Measurements from ENCODE around the gene RNF19B. TPM values are rescaled to one million over a fixed set of nuclear protein-coding genes. Genes with fewer than 3 reads are reported as not detected.
A peak's percentile ranks its signal among the peaks of the same experiment; 100 is the strongest.
"Not testable (repeated sequence)": the region's sequence is repeated elsewhere in the genome, so short reads cannot be mapped to it uniquely, and the experiment has no call there.

The RNF19B gene
- total RNA-seq, 1 donor from 2014 or later: 33.7 TPM

GRCh38 chr1:32983020-32983419 lies 18.4 kb upstream of the RNF19B start:
- no peaks in the 10 kb centered on the region for H3K27me3 ChIP-seq (ENCODE audit: control insufficient read depth, insufficient read depth, low read length)
- no peak for DNase-seq (ENCODE audit: low read depth)
- no peak for TF ChIP-seq CTCF (IDR thresholded peaks at IDR 0.05; ENCODE audit: insufficient read depth, low read length, poor library complexity, severe bottlenecking)
- H3K4me3 ChIP-seq (ENCODE audit: low read depth, low read length): no peak overlapping the region
- no peaks in the 10 kb centered on the region for H3K36me3 ChIP-seq (ENCODE audit: control insufficient read depth, insufficient read depth, low read length)

- Histone ChIP-seq H3K36me3 (ENCODE audit: control insufficient read depth, insufficient read depth, low read length) (no peaks in the 10 kb centered on the region), H3K4me3 (ENCODE audit: low read depth, low read length) (no peak overlapping the region), H3K27me3 (ENCODE audit: control insufficient read depth, insufficient read depth, low read length) (no peaks in the 10 kb centered on the region)
- DNase-seq (ENCODE audit: low read depth): peak; percentile 95
- TF ChIP-seq CTCF (IDR thresholded peaks at IDR 0.05; ENCODE audit: insufficient read depth, low read length, poor library complexity, severe bottlenecking): no peak
These were observed 16.6 kb upstream of the RNF19B start for GRCh38 chr1:32981003-32981901.

- no peak overlapping the region for H3K4me3 ChIP-seq (ENCODE audit: low read depth, low read length)
- no peak for TF ChIP-seq CTCF (IDR thresholded peaks at IDR 0.05; ENCODE audit: insufficient read depth, low read length, poor library complexity, severe bottlenecking)
- H3K27me3 ChIP-seq (ENCODE audit: control insufficient read depth, insufficient read depth, low read length): no peaks in the 10 kb centered on the region
- DNase-seq (ENCODE audit: low read depth): no peak
- no peaks in the 10 kb centered on the region for H3K36me3 ChIP-seq (ENCODE audit: control insufficient read depth, insufficient read depth, low read length)
These were observed 15.5 kb upstream of the RNF19B start for GRCh38 chr1:32980080-32980479.

- Histone ChIP-seq H3K36me3 (ENCODE audit: control insufficient read depth, insufficient read depth, low read length) (no peaks in the 10 kb centered on the region), H3K4me3 (ENCODE audit: low read depth, low read length) (no peak overlapping the region), H3K27me3 (ENCODE audit: control insufficient read depth, insufficient read depth, low read length) (no peaks in the 10 kb centered on the region)
- TF ChIP-seq CTCF (IDR thresholded peaks at IDR 0.05; ENCODE audit: insufficient read depth, low read length, poor library complexity, severe bottlenecking): no peak
- no peak for DNase-seq (ENCODE audit: low read depth)
These were observed 14.2 kb upstream of the RNF19B start for GRCh38 chr1:32978854-32979253.

GRCh38 chr1:32977546-32978087 lies 13.0 kb upstream of the RNF19B start:
- TF ChIP-seq CTCF (IDR thresholded peaks at IDR 0.05; ENCODE audit: insufficient read depth, low read length, poor library complexity, severe bottlenecking): no peak
- Histone ChIP-seq H3K36me3 (ENCODE audit: control insufficient read depth, insufficient read depth, low read length) (no peaks in the 10 kb centered on the region), H3K4me3 (ENCODE audit: low read depth, low read length) (no peak overlapping the region), H3K27me3 (ENCODE audit: control insufficient read depth, insufficient read depth, low read length) (no peaks in the 10 kb centered on the region)
- no peak for DNase-seq (ENCODE audit: low read depth)

GRCh38 chr1:32975055-32975454 lies 10.4 kb upstream of the RNF19B start:
- DNase-seq (ENCODE audit: low read depth); H3K4me3 ChIP-seq (ENCODE audit: low read depth, low read length); H3K36me3 ChIP-seq (ENCODE audit: control insufficient read depth, insufficient read depth, low read length); H3K27me3 ChIP-seq (ENCODE audit: control insufficient read depth, insufficient read depth, low read length): not testable (repeated sequence)

- not testable (repeated sequence) for H3K4me3 ChIP-seq (ENCODE audit: low read depth, low read length); DNase-seq (ENCODE audit: low read depth); H3K27me3 ChIP-seq (ENCODE audit: control insufficient read depth, insufficient read depth, low read length); H3K36me3 ChIP-seq (ENCODE audit: control insufficient read depth, insufficient read depth, low read length)
These were observed 8.8 kb upstream of the RNF19B start for GRCh38 chr1:32973458-32973857.
